Calu3 (cell line): Measurements from ENCODE around the gene RAB11FIP5. TPM values are rescaled to one million over a fixed set of nuclear protein-coding genes. Genes with fewer than 3 reads are reported as not detected.
"Not testable (repeated sequence)": the region's sequence is repeated elsewhere in the genome, so short reads cannot be mapped to it uniquely, and the experiment has no call there.

Experiments used
- BruUV-seq: library from RNA; stranded (reverse); fragments of 400-500 nt; replicated peaks from 2 replicates; lab custom pipeline; 2021; lab: Mats Ljungman, UMichigan
- CTCF ChIA-PET: fragments of 300-600 bp; sonication (Branson Sonifier 250); formaldehyde crosslinking; loops from one replicate; lab custom pipeline; 2022; ENCODE audit warnings: antibody characterized with exemption; lab: Charles Lee
- DNase-seq: peaks from one replicate; pipeline ENCODE4 v3.0.0; 2022
- H3K27ac Mint-ChIP-seq: one replicate; pipeline ENCODE4 v1.8.0; 2022; ENCODE audit warnings: mixed read lengths; ENCODE audit not compliant: unreplicated experiment
- H3K27me3 Mint-ChIP-seq: one replicate; pipeline ENCODE4 v1.8.0; 2022; ENCODE audit warnings: mixed read lengths; ENCODE audit not compliant: unreplicated experiment
- H3K36me3 Mint-ChIP-seq: one replicate; pipeline ENCODE4 v1.8.0; 2022; ENCODE audit warnings: mild to moderate bottlenecking, moderate library complexity, mixed read lengths; ENCODE audit not compliant: insufficient read depth, unreplicated experiment
- H3K4me1 Mint-ChIP-seq: one replicate; pipeline ENCODE4 v1.8.0; 2022; ENCODE audit warnings: mild to moderate bottlenecking, low read depth, mixed read lengths; ENCODE audit not compliant: unreplicated experiment
- H3K4me3 Mint-ChIP-seq: one replicate; pipeline ENCODE4 v1.8.0; 2022; ENCODE audit warnings: mild to moderate bottlenecking, low read depth, moderate library complexity, mixed read lengths; ENCODE audit not compliant: unreplicated experiment
- H3K9me3 Mint-ChIP-seq: one replicate; pipeline ENCODE4 v1.8.0; 2022; ENCODE audit warnings: low read depth, mixed read lengths; ENCODE audit not compliant: unreplicated experiment
- CTCF ChIP-seq: fragments of 200-600 bp; IDR thresholded peaks from one replicate; pipeline ENCODE4 v1.8.0; 2022; ENCODE audit warnings: antibody characterized with exemption; ENCODE audit not compliant: unreplicated experiment
- intact Hi-C: fragments of 100-400 bp; cut with micrococcal nuclease; formaldehyde crosslinking; loops from one replicate; pipeline ENCODE4 v1.10.0; 2022; ENCODE audit not compliant: unreplicated experiment
- total RNA-seq: library from RNA; stranded (reverse); gene quantifications from 2 replicates; pipeline ENCODE4 v1.2.3, GENCODE V29; 2022

Gene RAB11FIP5
- total RNA-seq, 1 experiment from 2014 or later: 20.2 TPM

GRCh38 chr2:73069855-73070642 lies 42.7 kb downstream of the RAB11FIP5 start:
- intact Hi-C loops: loop anchor here (5.0 to 10.0 kb wide), 2 partner anchors 75 to 92 kb away; no protein-coding TSS in a partner anchor
- peak overlapping the region; percentile 10 for H3K27ac Mint-ChIP-seq
- H3K27me3 Mint-ChIP-seq: no peaks in the 10 kb centered on the region
- peak overlapping the region; percentile 86 for H3K4me3 Mint-ChIP-seq
- no peaks in the 10 kb centered on the region for H3K9me3 Mint-ChIP-seq
- CTCF ChIA-PET: interaction anchor here (0.7 to 1.1 kb wide), 2 partner anchors 41 to 107 kb away, joined by 3 read pairs; no protein-coding TSS in a partner anchor
- peaks cover 35% of the 10 kb centered on the region for H3K36me3 Mint-ChIP-seq
- H3K4me1 Mint-ChIP-seq: peaks cover 25% of the 10 kb centered on the region
- TF ChIP-seq CTCF: no peak
- TSS peak; percentile 13 for BruUV-seq
- DNase-seq: no peak

- H3K9me3 Mint-ChIP-seq: no peaks in the 10 kb centered on the region
- BruUV-seq: no TSS peak
- CTCF ChIA-PET: interaction anchor here (0.7 to 1.1 kb wide), 2 partner anchors 42 to 108 kb away, joined by 3 read pairs; no protein-coding TSS in a partner anchor
These were observed 43.5 kb downstream of the RAB11FIP5 start for GRCh38 chr2:73069041-73069854.

GRCh38 chr2:73068147-73068546 lies 44.6 kb downstream of the RAB11FIP5 start:
- H3K27me3 Mint-ChIP-seq: no peaks in the 10 kb centered on the region
- peaks cover 35% of the 10 kb centered on the region for H3K36me3 Mint-ChIP-seq
- no peaks in the 10 kb centered on the region for H3K9me3 Mint-ChIP-seq
- TF ChIP-seq CTCF: no peak
- CTCF ChIA-PET: no interaction called here
- no peak overlapping the region for H3K4me3 Mint-ChIP-seq
- peaks cover 41% of the 10 kb centered on the region for H3K4me1 Mint-ChIP-seq
- DNase-seq: no peak
- TSS peak; percentile 15 for BruUV-seq
- H3K27ac Mint-ChIP-seq: no peak overlapping the region
- intact Hi-C loops: no loop called here

More at GRCh38 chr2:73069041-73069854, 43.5 kb downstream of the RAB11FIP5 start:
- H3K4me3 Mint-ChIP-seq: peak overlapping the region; percentile 86
- peak overlapping the region; percentile 10 for H3K27ac Mint-ChIP-seq
- intact Hi-C loops: no loop called here
- no peaks in the 10 kb centered on the region for H3K27me3 Mint-ChIP-seq
- TF ChIP-seq CTCF: no peak
- DNase-seq: no peak
- H3K36me3 Mint-ChIP-seq: peaks cover 35% of the 10 kb centered on the region
- peaks cover 30% of the 10 kb centered on the region for H3K4me1 Mint-ChIP-seq

- H3K27me3 Mint-ChIP-seq: no peaks in the 10 kb centered on the region
- CTCF ChIA-PET: no interaction called here
These were observed 45.7 kb downstream of the RAB11FIP5 start for GRCh38 chr2:73067043-73067442.

GRCh38 chr2:73065070-73065469 lies 47.7 kb downstream of the RAB11FIP5 start:
- H3K36me3 Mint-ChIP-seq: peaks cover 12% of the 10 kb centered on the region
- peaks cover 39% of the 10 kb centered on the region for H3K4me1 Mint-ChIP-seq
- H3K4me3 Mint-ChIP-seq, DNase-seq, BruUV-seq, H3K27me3 Mint-ChIP-seq, CTCF ChIA-PET, H3K27ac Mint-ChIP-seq, H3K9me3 Mint-ChIP-seq, intact Hi-C loops: not testable (repeated sequence)

More at GRCh38 chr2:73067043-73067442, 45.7 kb downstream of the RAB11FIP5 start:
- Mint-ChIP-seq H3K4me3 (no peak overlapping the region), H3K27ac (no peak overlapping the region), H3K9me3 (no peaks in the 10 kb centered on the region), H3K4me1 (peaks cover 45% of the 10 kb centered on the region), H3K36me3 (peaks cover 32% of the 10 kb centered on the region)
- no peak for DNase-seq
- no peak for TF ChIP-seq CTCF
- intact Hi-C loops: no loop called here
- no TSS peak for BruUV-seq
